Activated CD4-positive, CD25-positive, alpha-beta regulatory T cell treated with anti-CD3 and anti-CD28 coated beads, Interleukin-2, amount 50 U/mL, for 72 hours (primary cell): Measurements from ENCODE around the gene CEP72.
A peak's percentile ranks its signal among the peaks of the same experiment; 100 is the strongest.
"Not testable (repeated sequence)": the region's sequence is repeated elsewhere in the genome, so short reads cannot be mapped to it uniquely, and the experiment has no call there.

Experiments
- DNase-seq: peaks from one replicate; pipeline ENCODE4 v3.0.0; 2021

Gene CEP72

GRCh38 chr5:673831-674629 is 61.9 kb downstream of the CEP72 start:
- no peak for DNase-seq

GRCh38 chr5:674630-675011 is 62.5 kb downstream of the CEP72 start:
- no peak for DNase-seq

GRCh38 chr5:675111-675870 is 63.2 kb downstream of the CEP72 start:
- peak; percentile 28 for DNase-seq

GRCh38 chr5:675871-676698 is 63.9 kb downstream of the CEP72 start:
- peak; percentile 29 for DNase-seq

DNA sequence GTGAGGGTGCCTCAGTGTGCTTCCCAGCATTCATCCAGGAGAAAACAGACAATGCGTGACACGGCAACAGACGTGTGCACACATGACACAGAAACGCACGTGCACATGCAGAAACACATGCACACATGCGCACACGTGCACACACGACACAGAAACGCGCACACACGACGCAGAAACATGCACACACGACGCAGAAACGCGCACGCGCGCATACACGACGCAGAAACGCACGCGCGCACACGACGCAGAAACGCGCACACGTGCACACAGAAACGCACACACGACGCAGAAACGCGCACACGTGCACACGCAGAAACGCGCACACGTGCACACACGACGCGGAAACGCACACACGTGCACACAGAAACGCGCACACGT is 64.5 kb downstream of the CEP72 start:
- no peak for DNase-seq

GRCh38 chr5:677131-678101 is 65.3 kb downstream of the CEP72 start:
- peak; percentile 26 for DNase-seq

DNA sequence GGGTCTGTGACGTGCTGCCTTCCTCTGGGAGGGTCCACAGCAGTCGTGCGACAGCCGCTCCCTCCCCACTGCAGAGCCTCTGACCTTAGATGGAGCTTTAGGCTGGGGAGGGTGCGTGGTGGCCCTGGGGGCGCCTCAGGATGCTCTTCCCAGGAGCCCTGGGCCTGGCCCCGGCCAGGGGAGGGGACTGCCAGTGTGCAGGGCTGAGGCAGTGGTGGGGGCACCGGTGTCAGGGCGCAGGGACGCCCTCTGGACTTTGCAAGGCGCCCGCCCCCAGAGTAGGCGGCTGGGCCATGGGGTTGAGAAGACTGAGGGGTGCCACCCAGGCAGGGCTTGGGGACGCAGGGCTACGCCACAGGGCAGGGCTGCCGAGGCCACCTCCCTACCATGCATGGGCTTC is 66.4 kb downstream of the CEP72 start:
- DNase-seq, result not testable (repeated sequence)

DNA sequence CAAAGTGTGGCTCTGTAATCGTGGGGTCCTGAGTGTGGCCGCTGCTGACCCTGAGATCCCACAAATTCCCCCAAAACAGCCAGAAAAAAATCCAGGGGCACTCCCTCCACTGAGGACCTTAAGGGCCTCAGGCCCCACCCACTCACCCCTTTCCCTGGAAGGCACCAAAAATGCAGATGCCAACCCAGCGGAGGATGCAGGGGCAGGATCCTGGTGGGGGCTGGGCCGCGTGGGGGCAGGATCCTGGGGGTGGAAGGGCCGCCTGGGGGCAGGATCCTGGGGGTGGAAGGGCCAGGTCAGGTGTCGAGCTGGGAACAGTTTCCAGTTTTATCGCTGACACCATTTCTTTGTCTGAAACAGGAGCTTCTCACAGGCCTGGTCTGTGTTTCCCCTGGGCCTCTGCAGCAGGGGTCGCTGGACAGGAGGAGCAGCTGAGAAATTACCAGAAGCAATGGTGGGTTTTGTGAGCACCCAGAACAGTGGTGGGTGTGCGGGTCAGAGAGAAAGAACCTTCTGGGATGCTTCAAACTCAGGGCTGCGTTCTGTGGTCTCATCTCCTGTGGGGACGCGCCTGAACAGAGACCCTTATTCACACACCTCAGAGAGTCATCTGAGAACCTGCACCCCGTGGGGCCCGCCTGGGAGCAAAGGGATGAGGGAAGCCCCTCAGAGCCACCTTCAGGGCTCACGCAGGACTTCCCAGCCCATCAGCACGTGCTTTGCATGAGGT is 67.2 kb downstream of the CEP72 start:
- peak; percentile 26 for DNase-seq

DNA sequence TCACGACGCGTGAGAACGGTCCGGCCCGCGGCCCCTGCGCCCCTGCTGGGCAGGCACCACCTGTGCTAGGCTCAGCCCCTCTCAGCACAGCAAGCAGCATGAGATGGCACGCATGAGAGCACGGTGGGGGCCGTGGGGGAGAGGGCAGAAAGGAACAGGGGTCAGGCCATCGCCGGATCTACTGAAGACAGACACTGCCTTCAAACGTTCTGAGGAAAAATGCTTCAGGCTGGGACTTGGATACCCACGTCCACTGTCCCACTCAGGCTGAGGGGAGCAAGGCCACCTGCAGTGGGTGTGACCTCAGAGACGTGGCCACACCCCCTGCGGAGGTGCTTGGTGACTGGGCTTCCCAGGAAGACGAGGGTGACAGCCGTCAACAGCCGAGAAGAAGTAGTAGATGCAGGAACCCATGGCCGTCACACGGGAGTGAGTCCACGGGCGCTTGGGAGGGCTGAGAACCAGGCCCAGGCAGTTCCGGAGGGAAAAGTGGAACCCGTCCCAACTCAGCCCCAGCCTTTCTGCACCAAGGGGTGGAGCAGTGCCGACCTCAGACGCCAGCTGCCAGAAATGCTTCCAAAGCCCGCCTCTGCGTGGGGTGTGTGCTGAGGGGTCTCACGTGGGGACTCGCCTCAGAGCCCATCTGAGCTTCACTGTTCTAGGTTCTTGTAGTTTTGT is 68.1 kb downstream of the CEP72 start:
- DNase-seq, result not testable (repeated sequence)

GRCh38 chr5:680836-681235 is 68.7 kb downstream of the CEP72 start:
- DNase-seq, result not testable (repeated sequence)

GRCh38 chr5:681317-682191 is 69.4 kb downstream of the CEP72 start:
- peak; percentile 27 for DNase-seq

- DNase-seq, result not testable (repeated sequence)
These were observed 70.1 kb downstream of the CEP72 start for GRCh38 chr5:682216-682615.

GRCh38 chr5:682651-683358 is 70.7 kb downstream of the CEP72 start:
- DNase-seq, result peak; percentile 28

GRCh38 chr5:683551-684481 is 71.7 kb downstream of the CEP72 start:
- peak; percentile 25 for DNase-seq

DNA sequence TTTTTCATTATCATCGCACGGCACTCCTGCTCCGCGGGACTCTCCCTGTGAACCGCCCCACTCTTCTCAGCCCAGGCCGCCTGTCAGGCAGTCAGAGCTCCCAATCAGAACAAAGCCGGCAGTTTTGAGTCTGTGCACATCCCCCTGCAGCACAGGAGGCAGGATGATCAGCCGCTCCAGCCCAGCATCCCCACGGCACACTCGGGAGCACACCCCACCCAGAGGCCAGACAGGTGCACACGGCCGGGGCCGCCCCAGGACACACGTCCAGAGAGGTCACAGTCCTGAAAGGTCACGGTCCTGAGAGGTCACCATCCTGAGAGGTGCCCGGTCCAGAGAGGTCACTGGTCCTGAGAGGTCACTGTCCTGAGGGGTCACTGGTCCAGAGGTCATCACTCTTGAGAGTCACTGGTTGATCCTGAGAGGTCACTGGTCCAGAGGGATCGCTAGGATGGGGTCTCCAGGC is 72.6 kb downstream of the CEP72 start:
- peak; percentile 28 for DNase-seq

DNA sequence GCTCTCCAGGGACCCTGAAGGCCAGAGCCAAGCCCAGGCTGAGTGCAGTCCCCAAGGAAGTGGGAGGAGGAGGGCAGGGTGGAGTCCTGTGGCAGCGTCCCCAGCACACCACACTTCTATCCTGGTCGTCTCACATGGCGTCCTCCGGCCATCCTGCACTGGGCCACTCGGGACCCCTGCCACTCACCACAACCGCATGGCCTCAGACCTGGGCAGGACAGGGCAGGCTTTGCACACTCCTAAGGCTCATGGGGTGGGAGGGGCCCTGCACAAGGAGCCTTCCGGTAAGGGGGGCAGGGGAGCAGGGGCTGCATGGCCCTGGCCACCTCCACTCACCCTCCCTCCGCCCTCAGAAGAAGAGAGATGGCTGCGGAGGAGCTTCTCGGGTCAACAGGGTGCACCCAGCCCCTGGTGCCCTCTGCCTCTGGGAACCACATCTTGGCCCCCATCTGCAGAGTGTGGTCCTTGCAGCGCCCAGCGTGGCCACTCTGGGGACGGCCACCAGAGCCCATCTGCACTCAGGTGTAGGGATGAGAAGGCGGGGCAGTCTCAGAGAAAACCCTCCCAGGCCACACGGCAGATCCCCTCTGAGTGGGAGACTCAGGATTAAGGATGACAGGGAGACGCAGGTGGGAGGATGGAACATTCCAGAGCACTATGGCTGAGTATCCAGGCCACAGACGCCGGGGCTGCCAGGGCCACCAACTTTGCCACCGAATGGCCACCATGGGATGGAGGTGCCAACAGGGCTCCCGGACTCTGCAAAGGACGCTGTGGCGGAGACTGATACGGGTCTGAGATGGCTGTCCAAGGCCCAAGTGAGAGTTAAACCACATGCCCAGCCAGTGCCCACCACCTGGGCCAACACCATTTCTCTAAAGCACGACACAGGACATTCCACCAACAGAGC is 73.4 kb downstream of the CEP72 start:
- no peak for DNase-seq

DNA sequence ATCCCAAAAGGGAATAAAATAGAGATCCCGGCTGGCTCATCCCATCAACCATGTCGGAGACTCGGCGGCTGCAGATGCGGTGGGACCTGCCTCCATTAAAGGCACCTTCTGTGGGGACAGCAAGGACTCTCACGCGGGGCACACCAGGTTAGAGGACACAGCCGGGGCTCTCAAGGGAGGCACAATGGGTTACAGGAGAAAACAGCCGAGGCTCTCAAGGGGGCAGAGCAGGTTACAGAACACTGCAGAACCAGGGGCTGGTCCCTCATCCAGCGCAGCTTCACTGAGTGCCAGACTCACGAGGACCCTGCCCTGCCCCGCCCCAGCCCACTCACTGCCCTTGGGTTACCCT is 74.0 kb downstream of the CEP72 start:
- not testable (repeated sequence) for DNase-seq
